Activated CD4-positive, CD25-positive, alpha-beta regulatory T cell treated with anti-CD3 and anti-CD28 coated beads, Interleukin-2, amount 50 U/mL, for 24 hours (primary cell): ENCODE data around the gene TMEM185A.
"Not testable (repeated sequence)": the region's sequence is repeated elsewhere in the genome, so short reads cannot be mapped to it uniquely, and the experiment has no call there.

Experiments used
- ATAC-seq, 2 donors: fragments of 150-1000 bp; cut with Tn5 transposase; one replicate each; pipeline ENCODE4 v1.10.0; 2021; ENCODE audit warnings: mild to moderate bottlenecking in 1 of 2, moderate library complexity in 1 of 2

Gene TMEM185A

DNA sequence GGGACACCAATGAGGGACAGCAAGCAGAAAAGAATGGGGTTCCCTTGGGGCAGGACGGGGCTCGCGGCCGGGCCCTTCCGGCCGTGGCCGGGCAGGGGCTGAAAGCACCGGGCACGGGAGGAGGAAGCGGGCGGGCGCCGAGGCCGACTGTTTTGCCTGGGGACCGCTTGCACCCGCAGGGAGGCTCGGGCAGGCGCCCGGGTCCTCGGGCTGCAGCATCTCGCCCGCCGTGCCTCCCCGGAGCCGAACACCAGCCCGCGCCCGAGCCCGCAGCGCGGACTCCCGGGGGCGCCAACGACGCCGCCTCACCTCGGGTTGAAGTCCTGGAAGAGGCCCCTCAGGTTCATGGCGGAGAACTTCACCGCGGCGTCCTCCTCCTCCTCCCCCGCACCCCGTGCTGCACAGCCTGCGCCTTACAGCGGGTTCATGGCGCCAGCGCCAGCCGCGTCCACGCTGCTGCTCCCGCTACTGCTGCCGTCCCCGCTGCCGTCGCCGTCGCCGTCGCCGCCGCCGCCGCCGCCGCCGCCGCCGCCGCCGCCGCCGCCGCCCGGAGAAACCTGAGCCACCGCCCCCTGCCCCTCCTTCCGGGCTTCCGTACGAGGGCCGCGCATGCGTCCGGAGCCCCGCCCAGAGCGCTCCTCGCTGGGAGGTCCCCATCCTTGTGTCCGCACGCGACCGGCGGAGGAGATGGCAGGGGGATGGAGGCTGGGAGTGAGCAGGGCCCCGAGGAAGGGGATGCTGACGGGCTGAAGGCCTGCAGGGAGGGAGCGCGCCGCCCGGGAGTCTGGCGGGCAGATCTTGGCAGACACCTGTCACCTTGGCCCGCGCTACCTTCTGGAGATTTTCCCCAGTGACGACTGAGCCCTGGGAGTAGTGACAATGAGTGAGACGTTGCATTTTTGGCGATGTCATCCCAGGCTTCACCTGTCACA, at the start of gene TMEM185A:
TSS of gene TMEM185A (minus strand) at position 559 of the 932 bp plus-strand sequence. CDS start at position 347, 212 bp downstream.
- ATAC-seq = peak; percentile 81 to 89

- no peak for ATAC-seq
These were observed 49.6 kb upstream of the TMEM185A start for GRCh38 chrX:149681182-149681581.

DNA sequence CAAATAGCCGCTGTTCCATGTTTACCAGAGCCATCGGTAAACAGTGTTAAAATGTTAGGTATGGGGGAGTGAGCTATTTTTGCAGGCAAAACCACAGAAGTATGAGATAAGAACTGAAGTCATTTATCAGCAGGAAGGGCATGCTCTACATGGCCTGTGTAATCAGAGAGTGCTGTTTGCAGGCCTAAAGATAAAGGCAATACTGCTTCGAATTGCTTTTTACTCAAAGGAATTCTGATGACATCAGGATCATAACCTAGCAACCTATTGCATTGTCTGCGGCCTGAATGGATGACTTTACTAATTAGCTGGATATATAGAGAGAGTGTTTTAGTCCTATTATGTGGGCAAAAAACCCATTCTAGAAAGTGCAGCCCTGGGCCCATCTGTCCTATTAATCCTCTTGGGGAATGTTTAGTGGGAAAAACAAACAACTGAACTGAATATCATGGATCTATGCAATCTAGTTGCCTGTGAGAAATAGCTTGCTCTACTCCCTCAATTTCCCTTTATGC, 47.6 kb upstream of the TMEM185A start:
- not testable (repeated sequence) for ATAC-seq

DNA sequence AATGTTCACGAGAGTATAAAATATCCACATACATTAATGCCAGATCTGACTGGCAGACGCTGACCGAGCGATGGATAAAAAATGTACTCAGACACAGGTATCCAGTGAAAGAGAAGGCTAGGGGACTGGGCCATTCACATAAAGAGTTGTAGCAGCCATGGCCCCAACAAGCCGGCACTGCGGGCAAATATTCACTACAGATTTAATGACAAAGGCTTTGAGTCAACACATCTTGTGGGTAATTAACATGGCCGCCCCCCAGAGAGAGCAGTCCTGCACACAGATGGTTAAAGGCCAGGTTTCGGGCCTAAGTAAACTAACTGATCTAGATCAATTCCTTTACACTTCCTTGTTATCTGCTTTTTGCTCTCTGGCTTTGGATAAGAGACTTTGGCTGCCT, 44.0 kb upstream of the TMEM185A start:
- ATAC-seq = not testable (repeated sequence)

GRCh38 chrX:149675088-149675487, 43.5 kb upstream of the TMEM185A start:
- ATAC-seq = not testable (repeated sequence)

- ATAC-seq = not testable (repeated sequence)
These were observed 29.0 kb upstream of the TMEM185A start for GRCh38 chrX:149660613-149661012.

GRCh38 chrX:149656260-149656884, 24.8 kb upstream of the TMEM185A start:
- peak in 1 of 2 donors; percentile 33 for ATAC-seq

GRCh38 chrX:149652232-149652981, 20.8 kb upstream of the TMEM185A start:
- no peak for ATAC-seq

DNA sequence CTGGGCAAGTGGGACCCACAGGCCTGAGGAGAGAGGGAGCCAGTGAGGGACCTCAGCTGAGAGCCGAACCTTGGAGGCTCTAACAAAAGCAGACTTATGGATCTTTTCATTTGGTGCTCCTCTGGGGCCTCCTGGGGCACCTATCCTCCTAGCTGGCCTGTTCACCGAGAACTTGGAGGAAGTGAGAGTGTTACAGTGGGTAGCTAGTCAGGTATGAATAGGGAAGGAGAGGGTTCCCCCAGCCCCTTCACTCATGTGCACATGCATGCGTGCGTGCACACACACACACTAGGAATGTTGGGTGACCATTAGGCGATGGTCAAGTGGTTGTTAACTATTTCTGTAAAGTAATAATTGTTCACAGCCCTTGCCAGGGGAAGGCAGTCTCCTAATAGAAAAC, 18.6 kb upstream of the TMEM185A start:
- ATAC-seq = no peak

DNA sequence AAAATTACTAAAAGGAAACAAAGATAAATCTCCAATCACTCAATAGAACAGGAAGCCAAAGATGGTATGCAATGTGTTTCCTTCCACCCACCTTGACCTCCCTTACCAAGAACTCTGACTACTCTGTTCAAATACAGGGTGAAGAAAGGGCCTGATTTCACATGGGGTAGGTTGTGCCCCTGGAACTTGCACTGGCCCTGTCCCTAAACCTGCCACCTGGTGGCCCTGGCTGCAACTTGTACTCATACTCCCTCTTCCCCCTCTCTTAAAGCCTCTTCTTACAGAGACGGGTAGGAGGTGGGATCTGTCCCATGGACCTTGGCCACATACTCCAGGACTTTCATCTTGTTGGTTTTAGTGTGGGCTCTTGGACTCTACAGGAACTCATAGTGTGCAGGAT, 17.3 kb upstream of the TMEM185A start:
- ATAC-seq = no peak

GRCh38 chrX:149647505-149647904, 15.9 kb upstream of the TMEM185A start:
- no peak for ATAC-seq

DNA sequence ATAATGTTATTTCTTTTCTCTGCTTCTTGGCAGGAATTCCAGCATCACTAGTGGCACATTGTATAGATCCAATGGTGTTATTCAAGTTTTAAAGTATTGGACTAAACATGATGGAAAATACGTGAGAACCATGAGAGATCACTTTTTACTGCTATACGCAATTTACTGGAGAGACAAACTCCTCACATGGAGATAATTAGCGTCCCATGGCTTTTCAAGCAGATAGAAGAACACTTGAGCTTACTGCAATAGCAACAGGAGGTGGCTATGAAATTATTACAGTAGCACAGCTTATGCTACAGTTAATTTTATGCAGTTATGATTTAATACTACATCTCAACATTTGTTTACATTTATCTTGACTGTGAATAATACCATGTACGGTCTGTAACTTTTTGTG, 11.9 kb upstream of the TMEM185A start:
- no peak for ATAC-seq

DNA sequence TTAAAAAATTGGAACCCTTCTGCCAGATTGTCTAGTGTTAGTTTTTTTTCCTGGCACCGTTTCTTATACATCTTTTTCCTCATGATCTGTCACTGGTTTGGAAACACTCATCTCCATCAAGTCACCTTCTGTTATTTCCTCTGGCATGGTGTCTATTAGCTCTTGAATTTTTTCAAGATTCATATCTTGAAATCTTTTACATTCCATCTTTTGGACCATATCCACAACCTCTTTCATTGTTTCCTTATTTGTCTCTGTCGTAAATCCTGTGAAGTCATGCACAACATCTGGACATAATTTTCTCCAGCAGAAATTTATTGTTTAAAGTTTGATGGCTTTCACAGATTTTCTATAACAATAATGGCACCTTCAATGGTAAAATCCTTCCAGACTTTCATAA, 10.2 kb upstream of the TMEM185A start:
- no peak for ATAC-seq

- ATAC-seq = peak in 1 of 2 donors; percentile 38
These were observed 9.8 kb upstream of the TMEM185A start for GRCh38 chrX:149641432-149641831.

DNA sequence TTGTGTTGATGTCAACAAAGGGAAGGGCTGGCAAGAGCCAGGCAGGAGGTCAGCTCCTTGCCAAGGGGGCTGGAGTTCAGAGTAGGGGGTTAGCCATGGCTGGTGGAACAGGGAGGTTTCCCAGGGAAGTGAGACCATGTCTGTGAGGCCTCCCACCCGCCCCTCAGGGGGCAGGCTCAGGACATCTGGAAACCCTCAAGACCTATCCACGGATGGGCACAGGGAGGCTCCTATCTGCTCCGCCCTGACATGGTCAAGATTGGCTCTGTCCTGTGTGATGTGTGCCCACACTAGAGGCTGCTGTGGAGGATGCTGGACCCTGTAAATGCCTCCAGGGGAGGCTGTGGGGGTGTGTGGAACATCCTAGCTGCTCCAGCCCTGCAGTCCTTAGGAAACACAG, 8.0 kb upstream of the TMEM185A start:
- ATAC-seq = no peak

- ATAC-seq = no peak
These were observed 7.3 kb upstream of the TMEM185A start for GRCh38 chrX:149638860-149639259.

GRCh38 chrX:149633511-149633910, 1.9 kb upstream of the TMEM185A start:
- no peak for ATAC-seq

DNA sequence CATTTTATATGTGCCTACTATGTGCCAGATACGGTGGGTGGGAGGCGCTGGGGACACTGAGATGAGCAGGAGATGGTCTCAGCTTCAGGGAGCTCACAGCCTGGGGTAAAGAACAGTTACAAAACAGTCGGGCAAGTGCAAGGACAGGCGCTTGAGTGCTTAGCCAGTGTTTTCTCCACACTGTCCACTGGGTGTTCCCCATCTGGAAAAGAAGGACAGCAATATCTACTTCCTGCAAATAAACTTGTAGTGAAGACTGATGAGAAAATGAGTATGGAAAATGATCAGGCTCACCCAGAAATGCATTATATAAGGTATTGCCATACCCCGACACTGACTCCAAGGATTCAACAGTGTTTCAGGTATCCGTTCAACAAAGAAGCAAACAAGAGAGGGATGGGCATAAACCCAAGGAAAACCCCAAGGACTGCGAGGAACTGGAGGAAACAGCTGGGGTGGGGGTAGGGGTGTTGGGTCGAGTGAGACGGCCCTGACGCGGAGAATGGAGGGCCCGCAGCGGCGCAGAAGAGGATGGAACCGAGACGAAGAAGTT, 835 bp downstream of the TMEM185A start:
- ATAC-seq = peak in 1 of 2 donors; percentile 10

GRCh38 chrX:149629730-149630387, 1.7 kb downstream of the TMEM185A start:
- no peak for ATAC-seq

DNA sequence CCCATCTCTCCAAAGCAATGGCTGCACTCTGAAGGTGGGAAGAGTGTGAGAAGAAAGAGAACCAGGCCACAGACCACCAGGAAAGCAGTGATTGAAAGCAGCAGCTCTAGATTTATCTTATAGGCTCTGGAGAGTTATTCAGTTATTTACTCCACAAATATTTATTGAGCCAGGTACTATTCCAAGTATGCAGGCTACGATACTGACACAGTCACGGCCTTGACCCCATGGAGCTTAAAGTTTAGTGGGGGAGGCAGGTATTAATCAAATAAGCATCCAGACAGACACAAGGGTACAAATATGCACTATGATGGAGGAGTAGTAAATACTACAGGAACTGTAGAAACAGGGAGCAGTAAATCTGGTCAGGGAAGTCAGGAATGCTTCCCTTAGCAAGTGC, 2.8 kb downstream of the TMEM185A start:
- no peak for ATAC-seq

- no peak for ATAC-seq
These were observed 3.3 kb downstream of the TMEM185A start for GRCh38 chrX:149628280-149628679.

GRCh38 chrX:149626829-149627228, 4.8 kb downstream of the TMEM185A start:
- ATAC-seq = not testable (repeated sequence)
